HG02678 (cell line): ENCODE measurements around the gene FGFBP1.
"Not testable (repeated sequence)": the region's sequence is repeated elsewhere in the genome, so short reads cannot be mapped to it uniquely, and the experiment has no call there.

ENCODE experiments used
- ATAC-seq: cut with Tn5 transposase; IDR thresholded peaks from one replicate; pipeline ENCODE4 v1.9.1; 2021; ENCODE audit warnings: mild to moderate bottlenecking, moderate library complexity; ENCODE audit not compliant: unreplicated experiment

Gene FGFBP1

GRCh38 chr4:15947684-15948083 lies 9.1 kb upstream of the FGFBP1 start:
- ATAC-seq = no peak

GRCh38 chr4:15945516-15945915 lies 7.0 kb upstream of the FGFBP1 start:
- ATAC-seq = no peak

GRCh38 chr4:15944895-15945294 lies 6.4 kb upstream of the FGFBP1 start:
- ATAC-seq = no peak

- no peak for ATAC-seq
Observed at GRCh38 chr4:15942283-15942682, 3.7 kb upstream of the FGFBP1 start.

GRCh38 chr4:15938182-15938581 lies 358 bp downstream of the FGFBP1 start:
- no peak for ATAC-seq

- no peak for ATAC-seq
Observed at GRCh38 chr4:15936495-15936894, 2.0 kb downstream of the FGFBP1 start.

- no peak for ATAC-seq
Observed at GRCh38 chr4:15935504-15936402, 2.8 kb downstream of the FGFBP1 start.

- ATAC-seq = no peak
Observed at GRCh38 chr4:15934259-15934658, 4.3 kb downstream of the FGFBP1 start.

- no peak for ATAC-seq
Observed at GRCh38 chr4:15931451-15932210, 6.9 kb downstream of the FGFBP1 start.

- no peak for ATAC-seq
Observed at GRCh38 chr4:15930314-15930713, 8.2 kb downstream of the FGFBP1 start.

- ATAC-seq = no peak
Observed at GRCh38 chr4:15929540-15929939, 9.0 kb downstream of the FGFBP1 start.

- ATAC-seq = no peak
Observed at GRCh38 chr4:15928883-15929282, 9.7 kb downstream of the FGFBP1 start.

- no peak for ATAC-seq
Observed at GRCh38 chr4:15926486-15926885, 12.1 kb downstream of the FGFBP1 start.

- ATAC-seq = no peak
Observed at GRCh38 chr4:15925830-15926229, 12.7 kb downstream of the FGFBP1 start.

- no peak for ATAC-seq
Observed at GRCh38 chr4:15921592-15921932, 17.0 kb downstream of the FGFBP1 start.

GRCh38 chr4:15920723-15921591 lies 17.6 kb downstream of the FGFBP1 start:
- no peak for ATAC-seq

- ATAC-seq = no peak
Observed at GRCh38 chr4:15918484-15919129, 19.9 kb downstream of the FGFBP1 start.

GRCh38 chr4:15917297-15917696 lies 21.2 kb downstream of the FGFBP1 start:
- no peak for ATAC-seq

GRCh38 chr4:15916358-15916757 lies 22.2 kb downstream of the FGFBP1 start:
- ATAC-seq = not testable (repeated sequence)

GRCh38 chr4:15914736-15915135 lies 23.8 kb downstream of the FGFBP1 start:
- ATAC-seq = no peak

- ATAC-seq = no peak
Observed at GRCh38 chr4:15914291-15914690, 24.2 kb downstream of the FGFBP1 start.
